T1000 (cell line): ENCODE results near the gene AGK.
"Not testable (repeated sequence)": the region's sequence is repeated elsewhere in the genome, so short reads cannot be mapped to it uniquely, and the experiment has no call there.

Source experiments
- DNase-seq: peaks from one replicate; lab custom pipeline; 2025; ENCODE audit warnings: mixed read lengths; lab: John Stamatoyannopoulos, UW

AGK gene

GRCh38 chr7:141587304-141587703 lies 36.1 kb downstream of the AGK start:
- no peak for DNase-seq

GRCh38 chr7:141588912-141589311 lies 37.7 kb downstream of the AGK start:
- DNase-seq: no peak

GRCh38 chr7:141590071-141590470 lies 38.9 kb downstream of the AGK start:
- DNase-seq: no peak

- no peak for DNase-seq
Measured at GRCh38 chr7:141590666-141591065, 39.5 kb downstream of the AGK start.

GRCh38 chr7:141593134-141593533 lies 41.9 kb downstream of the AGK start:
- DNase-seq: no peak

GRCh38 chr7:141597966-141598365 lies 46.8 kb downstream of the AGK start:
- DNase-seq: no peak

GRCh38 chr7:141598408-141598807 lies 47.2 kb downstream of the AGK start:
- DNase-seq: no peak

GRCh38 chr7:141600168-141601006 lies 49.2 kb downstream of the AGK start:
- DNase-seq: no peak

- no peak for DNase-seq
Measured at GRCh38 chr7:141609576-141609975, 58.4 kb downstream of the AGK start.

- DNase-seq: no peak
Measured at GRCh38 chr7:141610671-141611070, 59.5 kb downstream of the AGK start.

- no peak for DNase-seq
Measured at GRCh38 chr7:141612861-141613260, 61.7 kb downstream of the AGK start.

GRCh38 chr7:141617280-141617679 lies 66.1 kb downstream of the AGK start:
- DNase-seq: no peak

- no peak for DNase-seq
Measured at GRCh38 chr7:141619745-141620144, 68.5 kb downstream of the AGK start.

- DNase-seq: no peak
Measured at GRCh38 chr7:141624763-141625162, 73.6 kb downstream of the AGK start.

- no peak for DNase-seq
Measured at GRCh38 chr7:141630621-141631020, 79.4 kb downstream of the AGK start.

GRCh38 chr7:141631525-141631924 lies 80.3 kb downstream of the AGK start:
- DNase-seq: no peak

- DNase-seq: no peak
Measured at GRCh38 chr7:141634065-141634464, 82.9 kb downstream of the AGK start.

- DNase-seq: no peak
Measured at GRCh38 chr7:141636053-141636452, 84.8 kb downstream of the AGK start.

GRCh38 chr7:141640239-141640840 lies 89.1 kb downstream of the AGK start:
- no peak for DNase-seq

GRCh38 chr7:141641876-141642275 lies 90.7 kb downstream of the AGK start:
- no peak for DNase-seq

GRCh38 chr7:141645188-141645587 lies 94.0 kb downstream of the AGK start:
- DNase-seq: no peak

- no peak for DNase-seq
Measured at GRCh38 chr7:141646826-141647480, 95.7 kb downstream of the AGK start.

- DNase-seq: not testable (repeated sequence)
Measured at GRCh38 chr7:141647701-141648100, 96.5 kb downstream of the AGK start.
